GM18951 (cell line): ENCODE measurements around the gene PPP1R27.

Experiments used
- POLR2A ChIP-seq: IDR thresholded peaks from 4 replicates; pipeline ENCODE4 v1.6.1; 2011; ENCODE audit warnings: mild to moderate bottlenecking; ENCODE audit not compliant: insufficient read length, insufficient read depth; ENCODE audit errors: extremely low read depth
- in situ Hi-C: fragments of 300-500 bp; cut with MboI; formaldehyde crosslinking; loops from one replicate; pipeline ENCODE4 v1.12.0; 2022; ENCODE audit warnings: low sequenced_read_pairs, mixed read lengths, inconsistent platforms; ENCODE audit not compliant: unreplicated experiment

Gene PPP1R27

GRCh38 chr17:81867170-81867990, 32.5 kb upstream of the PPP1R27 start:
- in situ Hi-C loops: no loop called here
- TF ChIP-seq POLR2A: peak; percentile 23

- in situ Hi-C loops: no loop called here
These were observed 31.8 kb upstream of the PPP1R27 start for GRCh38 chr17:81866440-81867169.

DNA sequence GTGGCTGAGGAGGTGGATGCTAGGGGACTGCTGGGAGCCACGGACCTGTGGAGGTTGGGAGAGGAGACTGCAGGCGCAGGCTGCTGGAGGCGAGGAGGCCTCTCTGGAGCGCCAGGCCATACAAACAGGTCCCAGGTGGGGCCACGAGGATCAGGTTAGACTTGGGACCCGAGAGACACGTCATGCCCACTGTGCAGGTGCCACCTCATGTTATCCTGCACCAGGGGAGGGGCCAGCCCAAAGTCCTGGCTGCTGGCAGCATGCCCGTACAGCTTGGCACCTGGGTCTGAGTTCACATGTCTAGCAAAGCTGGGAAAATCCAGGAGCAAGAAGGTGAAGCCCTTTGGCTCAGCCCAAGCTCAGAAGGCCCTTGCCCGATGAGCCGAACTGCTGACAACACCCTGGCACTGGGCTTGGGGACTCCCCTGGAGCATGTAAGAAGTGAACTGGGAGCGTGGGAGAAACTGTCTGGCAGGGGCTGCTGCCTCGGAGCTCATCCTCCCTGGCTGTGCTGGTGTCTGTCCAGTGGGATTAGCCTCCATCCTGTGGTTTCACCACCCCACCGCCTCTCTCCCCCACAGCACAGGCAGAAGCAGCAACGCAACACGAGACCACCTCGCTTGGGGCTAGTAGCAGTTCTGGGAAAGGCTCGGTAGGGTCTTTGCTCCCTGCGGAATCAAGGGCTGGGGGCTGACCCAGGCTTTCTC, 31.0 kb upstream of the PPP1R27 start:
- in situ Hi-C loops: no loop called here
- no peak for TF ChIP-seq POLR2A

More at GRCh38 chr17:81866440-81867169, 31.8 kb upstream of the PPP1R27 start:
- TF ChIP-seq POLR2A: peak; percentile 50

- in situ Hi-C loops: no loop called here
- no peak for TF ChIP-seq POLR2A
These were observed 30.5 kb upstream of the PPP1R27 start for GRCh38 chr17:81865358-81865732.

DNA sequence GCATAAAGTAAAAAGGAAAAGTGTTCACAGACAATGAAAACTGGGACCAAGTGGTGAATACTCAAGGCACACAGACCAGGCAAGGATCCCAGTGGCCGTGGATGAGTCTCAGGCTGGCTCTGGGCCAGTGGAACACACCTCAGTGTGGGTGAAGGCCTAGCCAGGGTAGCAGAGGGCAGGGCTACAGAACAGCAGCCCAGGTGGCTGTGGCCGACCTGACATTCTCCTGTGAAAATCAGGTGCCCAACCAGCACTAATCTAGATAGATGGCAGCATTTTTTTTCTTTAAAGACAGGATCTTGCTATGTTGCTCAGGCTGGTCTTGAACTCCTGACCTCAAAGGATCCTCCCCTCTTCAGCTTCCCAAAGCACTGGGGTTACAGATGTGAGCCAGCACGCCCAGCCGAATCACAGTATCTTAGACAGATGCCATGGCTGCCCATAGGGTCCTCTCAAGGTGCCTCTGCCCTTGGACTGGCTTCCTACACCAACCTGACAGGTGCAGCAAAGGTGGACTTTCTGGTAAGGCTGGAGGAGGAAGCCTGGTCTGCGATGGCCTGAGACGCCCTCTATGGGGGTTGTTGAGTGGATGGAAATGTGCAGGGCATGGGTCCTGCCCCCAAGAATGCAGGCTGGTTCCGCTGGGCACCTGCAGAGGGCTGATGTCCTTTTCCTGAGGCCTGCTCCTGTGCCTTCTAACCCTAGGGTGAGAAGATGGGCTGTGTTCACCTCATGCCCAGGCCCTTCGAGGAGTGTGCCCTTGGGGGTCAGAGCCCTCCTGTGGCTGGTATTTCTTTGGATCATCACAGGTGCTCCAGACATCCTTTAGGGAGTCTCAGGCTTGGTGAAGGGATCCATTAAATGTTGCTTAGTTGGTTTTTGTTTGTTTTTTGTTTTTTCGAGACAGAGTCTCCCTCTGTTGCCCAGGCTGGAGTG, 29.3 kb upstream of the PPP1R27 start:
- in situ Hi-C loops: no loop called here
- TF ChIP-seq POLR2A: no peak

- no peak for TF ChIP-seq POLR2A
- in situ Hi-C loops: no loop called here
These were observed 28.3 kb upstream of the PPP1R27 start for GRCh38 chr17:81863123-81863675.

DNA sequence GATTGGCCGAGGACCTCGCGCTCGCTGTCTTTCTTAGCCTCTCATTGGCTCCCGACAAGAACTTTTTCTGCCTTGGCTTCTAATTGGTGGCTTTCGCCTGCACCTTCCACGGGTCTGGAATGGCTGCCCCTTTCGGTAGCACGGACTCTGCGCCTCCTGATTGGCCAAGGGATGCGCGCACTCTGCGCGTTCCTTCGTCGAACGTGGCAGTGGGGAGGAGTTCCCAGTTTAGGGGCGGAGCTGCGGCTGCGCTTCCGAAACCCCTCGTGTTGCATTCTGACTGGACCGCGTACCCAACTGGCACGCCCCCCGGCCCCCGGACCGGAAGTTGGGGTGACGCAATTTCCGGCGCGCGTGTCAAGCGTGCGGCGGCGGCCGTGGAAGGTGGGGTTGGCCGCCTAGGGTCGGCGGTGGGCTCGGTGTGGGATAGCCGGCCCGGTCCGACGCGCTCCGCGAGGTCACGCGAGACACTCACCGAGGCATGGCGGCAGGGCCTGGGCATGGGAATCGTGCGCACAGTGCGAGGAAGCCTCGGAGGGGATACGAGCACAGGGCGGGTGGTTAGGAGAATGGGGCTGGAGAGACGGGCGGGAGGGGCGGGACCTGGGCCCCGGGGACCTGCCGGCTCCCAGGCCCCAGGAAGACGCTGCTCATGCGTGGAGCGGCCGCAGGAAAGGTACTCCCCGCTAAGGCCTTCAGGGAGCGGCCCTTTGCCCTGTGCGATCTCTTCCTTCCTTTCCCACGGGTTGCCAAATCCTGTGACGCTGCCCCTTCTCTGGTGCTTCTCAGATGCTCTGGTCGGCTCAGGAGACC, 26.1 kb upstream of the PPP1R27 start:
- peak; percentile 95 for TF ChIP-seq POLR2A
- in situ Hi-C loops: no loop called here

- in situ Hi-C loops: no loop called here
- peak; percentile 98 for TF ChIP-seq POLR2A
These were observed 25.3 kb upstream of the PPP1R27 start, which contains the start of gene P4HB for GRCh38 chr17:81859906-81860755. Gene P4HB (minus strand): TSS chr17:81860535. CDS start chr17:81860471, 64 bp downstream.

DNA sequence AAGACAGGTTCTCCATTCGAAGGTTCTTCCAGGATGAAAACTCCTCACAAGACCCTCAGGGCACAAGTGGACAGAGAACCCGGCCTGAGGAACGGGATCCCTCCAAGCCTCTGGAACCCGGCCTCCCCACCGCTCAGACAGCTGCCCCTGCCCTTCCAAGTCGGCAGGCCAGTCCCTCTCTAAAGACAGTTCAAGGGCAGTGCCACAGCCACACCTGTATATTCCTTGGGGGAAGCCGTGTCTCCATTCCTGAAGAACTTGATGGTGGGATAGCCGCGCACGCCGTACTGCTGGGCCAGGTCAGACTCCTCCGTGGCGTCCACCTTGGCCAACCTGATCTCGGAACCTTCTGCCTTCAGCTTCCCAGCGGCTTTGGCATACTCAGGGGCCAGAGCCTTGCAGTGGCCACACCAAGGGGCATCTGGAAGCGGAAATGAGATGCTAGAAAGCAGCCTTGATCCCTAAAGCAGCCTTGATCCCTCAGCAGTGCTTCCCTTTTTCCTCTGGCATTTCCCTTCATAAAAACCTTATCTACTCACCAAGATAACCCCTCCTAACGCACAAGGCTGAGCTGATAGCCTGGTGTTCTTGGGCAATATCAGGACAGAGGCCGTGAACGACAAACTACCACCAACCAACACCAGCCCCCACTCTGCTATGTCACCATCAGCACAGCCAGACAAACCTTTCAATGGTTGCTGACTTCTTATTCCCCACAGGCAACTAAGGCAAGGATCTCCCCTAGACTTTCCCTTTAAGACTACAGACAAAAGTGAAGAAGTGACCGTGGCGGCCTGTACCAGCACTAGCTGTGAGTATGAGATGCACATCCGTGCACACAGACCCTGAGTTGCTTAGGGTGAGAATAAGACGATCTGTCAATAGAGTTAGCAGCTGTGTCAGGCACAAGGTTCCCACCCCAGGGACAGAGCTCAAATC, 24.4 kb upstream of the PPP1R27 start:
- in situ Hi-C loops: no loop called here
- TF ChIP-seq POLR2A: no peak
